Osteocyte (in vitro differentiated cells): ENCODE results near the gene EEPD1. TPM values are rescaled to one million over a fixed set of nuclear protein-coding genes. Genes with fewer than 3 reads are reported as not detected.

ENCODE experiments used
- DNase-seq: peaks from one replicate; pipeline ENCODE4 v3.0.0; 2021; ENCODE audit warnings: mixed read lengths; ENCODE audit not compliant: unreplicated experiment; ENCODE audit errors: extremely low spot score
- H3K27ac Mint-ChIP-seq: one replicate; pipeline ENCODE4 v1.8.0; 2021; ENCODE audit warnings: mild to moderate bottlenecking, mixed read lengths; ENCODE audit not compliant: unreplicated experiment
- H3K27me3 Mint-ChIP-seq: one replicate; pipeline ENCODE4 v1.8.0; 2021; ENCODE audit warnings: mixed read lengths; ENCODE audit not compliant: unreplicated experiment
- H3K36me3 Mint-ChIP-seq: one replicate; pipeline ENCODE4 v1.8.0; 2021; ENCODE audit warnings: mixed read lengths; ENCODE audit not compliant: unreplicated experiment
- H3K4me1 Mint-ChIP-seq: one replicate; pipeline ENCODE4 v1.8.0; 2021; ENCODE audit warnings: mixed read lengths; ENCODE audit not compliant: unreplicated experiment
- H3K4me3 Mint-ChIP-seq: one replicate; pipeline ENCODE4 v1.8.0; 2021; ENCODE audit warnings: mild to moderate bottlenecking, moderate library complexity, mixed read lengths; ENCODE audit not compliant: unreplicated experiment
- H3K9me3 Mint-ChIP-seq: one replicate; pipeline ENCODE4 v1.8.0; 2021; ENCODE audit warnings: mixed read lengths; ENCODE audit not compliant: unreplicated experiment
- total RNA-seq: library from RNA; stranded (reverse); gene quantifications from 2 replicates; pipeline ENCODE4 v1.2.1, GENCODE V29; 2021
- TF ChIP-seq, protein P1 (sequence below): fragments of 200-600 bp; sonication (generic); IDR thresholded peaks from 2 replicates; pipeline ENCODE4 v1.5.0; 2021; ENCODE audit warnings: antibody characterized with exemption, mild to moderate bottlenecking, moderate library complexity

Gene EEPD1
- total RNA-seq, 1 donor from 2014 or later, result 1.3 TPM

DNA sequence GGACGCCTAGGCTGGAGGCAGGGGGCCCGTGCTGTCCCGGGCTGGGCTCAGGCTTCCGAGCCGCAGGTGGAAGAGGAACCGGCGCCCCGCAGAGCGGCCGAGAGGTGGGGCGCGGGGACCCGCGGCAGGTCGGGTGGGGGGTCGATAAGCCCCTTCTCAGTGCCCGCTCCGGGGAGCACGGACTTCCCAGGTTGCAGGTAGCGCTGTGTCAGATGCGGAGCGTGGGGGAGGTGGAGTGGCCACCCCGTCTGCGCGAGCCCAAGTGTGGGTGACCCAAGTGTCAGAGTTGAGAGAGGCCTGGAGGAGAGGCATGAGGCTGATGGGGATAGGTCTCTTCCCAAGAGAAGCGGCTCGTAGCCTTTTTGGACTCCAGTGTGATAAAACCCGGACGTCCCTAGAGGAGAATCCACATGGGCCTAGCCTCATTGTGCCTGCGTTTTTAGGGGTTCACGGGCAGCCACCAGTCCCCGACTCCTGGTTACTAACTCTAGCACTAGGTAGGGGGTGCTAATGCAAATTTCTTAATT lies 580 bp downstream of the EEPD1 start:
- no peak for DNase-seq
- peaks cover 15% of the 10 kb centered on the region for H3K4me1 Mint-ChIP-seq

DNA sequence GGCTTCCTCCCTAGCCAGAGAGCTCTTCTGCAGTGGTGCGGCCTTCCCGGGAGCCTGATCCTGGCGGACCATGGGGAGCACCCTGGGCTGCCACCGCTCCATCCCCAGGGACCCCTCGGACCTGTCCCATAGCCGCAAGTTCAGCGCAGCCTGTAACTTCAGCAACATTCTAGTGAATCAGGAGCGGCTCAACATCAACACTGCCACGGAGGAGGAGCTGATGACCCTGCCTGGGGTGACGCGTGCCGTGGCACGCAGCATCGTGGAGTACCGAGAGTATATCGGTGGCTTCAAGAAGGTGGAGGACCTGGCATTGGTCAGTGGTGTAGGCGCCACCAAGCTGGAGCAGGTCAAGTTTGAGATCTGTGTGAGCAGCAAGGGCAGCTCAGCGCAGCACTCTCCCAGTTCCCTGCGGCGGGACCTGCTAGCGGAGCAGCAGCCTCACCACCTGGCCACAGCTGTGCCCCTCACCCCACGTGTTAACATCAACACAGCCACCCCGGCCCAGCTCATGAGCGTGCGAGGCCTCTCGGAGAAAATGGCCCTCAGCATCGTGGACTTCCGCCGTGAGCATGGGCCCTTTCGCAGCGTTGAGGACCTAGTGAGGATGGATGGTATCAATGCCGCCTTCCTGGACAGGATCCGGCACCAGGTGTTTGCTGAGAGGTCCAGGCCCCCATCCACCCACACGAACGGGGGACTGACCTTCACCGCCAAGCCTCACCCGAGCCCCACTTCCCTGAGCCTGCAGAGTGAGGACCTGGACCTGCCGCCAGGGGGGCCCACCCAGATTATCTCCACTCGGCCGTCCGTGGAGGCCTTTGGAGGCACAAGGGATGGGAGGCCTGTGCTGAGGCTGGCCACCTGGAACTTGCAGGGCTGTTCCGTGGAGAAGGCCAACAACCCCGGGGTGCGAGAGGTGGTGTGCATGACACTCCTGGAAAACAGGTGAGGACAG lies 1.5 kb downstream of the EEPD1 start:
- H3K4me3 Mint-ChIP-seq, result peak overlapping the region; percentile 70
- no peaks in the 10 kb centered on the region for H3K27me3 Mint-ChIP-seq
- no peaks in the 10 kb centered on the region for H3K9me3 Mint-ChIP-seq
- no peak for DNase-seq
- H3K4me1 Mint-ChIP-seq, result peaks cover 15% of the 10 kb centered on the region
- no peak overlapping the region for H3K27ac Mint-ChIP-seq
- no peaks in the 10 kb centered on the region for H3K36me3 Mint-ChIP-seq
- TF ChIP-seq, protein P1, sequence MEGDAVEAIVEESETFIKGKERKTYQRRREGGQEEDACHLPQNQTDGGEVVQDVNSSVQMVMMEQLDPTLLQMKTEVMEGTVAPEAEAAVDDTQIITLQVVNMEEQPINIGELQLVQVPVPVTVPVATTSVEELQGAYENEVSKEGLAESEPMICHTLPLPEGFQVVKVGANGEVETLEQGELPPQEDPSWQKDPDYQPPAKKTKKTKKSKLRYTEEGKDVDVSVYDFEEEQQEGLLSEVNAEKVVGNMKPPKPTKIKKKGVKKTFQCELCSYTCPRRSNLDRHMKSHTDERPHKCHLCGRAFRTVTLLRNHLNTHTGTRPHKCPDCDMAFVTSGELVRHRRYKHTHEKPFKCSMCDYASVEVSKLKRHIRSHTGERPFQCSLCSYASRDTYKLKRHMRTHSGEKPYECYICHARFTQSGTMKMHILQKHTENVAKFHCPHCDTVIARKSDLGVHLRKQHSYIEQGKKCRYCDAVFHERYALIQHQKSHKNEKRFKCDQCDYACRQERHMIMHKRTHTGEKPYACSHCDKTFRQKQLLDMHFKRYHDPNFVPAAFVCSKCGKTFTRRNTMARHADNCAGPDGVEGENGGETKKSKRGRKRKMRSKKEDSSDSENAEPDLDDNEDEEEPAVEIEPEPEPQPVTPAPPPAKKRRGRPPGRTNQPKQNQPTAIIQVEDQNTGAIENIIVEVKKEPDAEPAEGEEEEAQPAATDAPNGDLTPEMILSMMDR, result no peak

More for the DNA sequence above, 580 bp downstream of the EEPD1 start:
- Mint-ChIP-seq H3K27ac (no peak overlapping the region), H3K36me3 (no peaks in the 10 kb centered on the region), H3K4me3 (peak overlapping the region; percentile 70), H3K27me3 (no peaks in the 10 kb centered on the region), H3K9me3 (no peaks in the 10 kb centered on the region)
- TF ChIP-seq, protein P1, result no peak

DNA sequence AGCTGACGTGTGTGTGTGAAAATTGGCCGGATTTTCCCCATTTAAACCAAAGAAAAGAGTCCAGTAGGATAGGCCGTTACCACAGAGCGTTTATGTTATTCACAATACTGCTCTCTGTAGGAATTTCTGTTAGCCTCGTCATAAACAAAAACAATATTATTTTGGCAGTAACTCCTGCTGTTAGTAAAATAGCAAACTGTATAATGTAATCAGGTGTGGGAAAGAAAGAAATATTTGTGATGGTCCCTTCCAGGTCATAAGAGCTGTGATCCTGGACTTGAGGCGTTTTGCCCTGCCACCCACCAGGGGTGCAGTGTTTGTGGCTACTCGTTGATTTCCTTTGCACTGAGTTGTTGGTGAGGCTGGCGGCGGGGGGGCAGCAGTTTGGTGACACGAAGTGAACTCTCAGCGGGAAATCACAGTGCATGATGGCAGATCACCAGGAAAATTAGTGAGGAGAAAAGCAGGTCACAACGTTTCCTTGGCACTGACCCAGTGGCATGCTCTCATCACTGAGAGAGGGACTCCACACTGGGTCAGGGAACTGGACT lies 2.8 kb downstream of the EEPD1 start:
- Mint-ChIP-seq H3K27me3 (no peaks in the 10 kb centered on the region), H3K36me3 (no peaks in the 10 kb centered on the region), H3K4me3 (peak overlapping the region; percentile 19), H3K4me1 (peaks cover 15% of the 10 kb centered on the region), H3K27ac (no peak overlapping the region), H3K9me3 (no peaks in the 10 kb centered on the region)
- TF ChIP-seq, protein P1, result no peak
- DNase-seq, result no peak

DNA sequence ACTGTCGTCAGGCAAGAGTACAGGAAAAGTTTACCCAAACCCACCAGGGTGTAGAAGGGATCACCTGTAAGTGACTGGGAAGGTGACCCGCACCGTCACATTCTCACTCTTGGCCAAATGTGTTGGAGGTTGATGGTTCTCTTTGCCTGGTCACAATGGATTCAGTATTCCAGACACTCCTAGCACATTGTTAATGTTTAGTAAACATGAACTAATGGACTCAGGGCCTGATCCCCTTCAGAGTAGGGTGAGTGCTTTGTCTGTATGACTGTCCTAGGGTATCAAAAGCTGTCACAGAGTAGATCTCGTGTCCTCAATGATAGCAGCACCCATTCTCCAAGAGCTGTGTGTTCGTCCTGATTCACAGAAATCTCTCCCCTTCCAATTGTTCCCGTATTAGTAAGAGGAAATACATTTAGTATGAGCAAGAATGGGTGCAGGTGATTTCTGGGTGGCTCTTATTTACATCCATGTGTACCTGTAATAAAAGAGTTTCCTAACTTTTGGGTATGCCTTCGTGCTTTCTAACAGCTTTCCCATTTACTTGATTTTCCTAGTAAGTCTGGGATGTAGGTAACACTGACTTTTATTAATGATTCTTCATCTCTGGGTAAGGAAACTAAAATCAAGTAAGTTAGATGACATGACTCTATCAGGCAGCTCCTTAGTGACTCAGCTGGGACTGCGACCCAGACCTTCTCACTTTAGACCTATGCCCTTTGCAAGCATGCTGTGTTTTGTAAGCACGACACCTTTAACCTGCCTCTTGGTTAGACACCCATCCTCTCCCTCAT lies 4.7 kb downstream of the EEPD1 start:
- no peaks in the 10 kb centered on the region for H3K9me3 Mint-ChIP-seq
- TF ChIP-seq, protein P1, result no peak

More for the DNA sequence above, 4.7 kb downstream of the EEPD1 start:
- Mint-ChIP-seq H3K27me3 (no peaks in the 10 kb centered on the region), H3K27ac (no peak overlapping the region), H3K36me3 (no peaks in the 10 kb centered on the region), H3K4me3 (no peak overlapping the region), H3K4me1 (peaks cover 15% of the 10 kb centered on the region)
- no peak for DNase-seq
